B cell (primary cell): ENCODE data around the gene STOX2. TPM values are rescaled to one million over a fixed set of nuclear protein-coding genes. Genes with fewer than 3 reads are reported as not detected.

Experiments
- ATAC-seq: fragments of 200-7000 bp; cut with Tn5 transposase; one replicate; pipeline ENCODE4 v1.10.0; 2021; ENCODE audit warnings: low read depth, mild to moderate bottlenecking, moderate number of reproducible peaks, moderate library complexity
- CTCF ChIA-PET: fragments of 350-600 bp; sonication (Branson Sonifier 250); formaldehyde crosslinking; loops from one replicate; lab custom pipeline; 2021; ENCODE audit warnings: antibody characterized with exemption, inconsistent platforms; lab: Charles Lee
- POLR2A ChIA-PET: fragments of 350-600 bp; sonication (Branson Sonifier 250); formaldehyde crosslinking; loops from one replicate; lab custom pipeline; 2021; ENCODE audit warnings: antibody characterized with exemption; lab: Charles Lee
- DNase-seq: peaks from one replicate; pipeline ENCODE4 v3.0.0; 2013
- H2AFZ ChIP-seq: 2 replicates; pipeline ENCODE4 v1.6.1; 2012; ENCODE audit warnings: mild to moderate bottlenecking, low read depth, low read length; ENCODE audit not compliant: insufficient read depth, poor library complexity, severe bottlenecking
- H3K27ac ChIP-seq, 2 donors: 1 replicate in 1 of 2; 2 replicates in 1 of 2; pipeline ENCODE4 v1.5.1; 2012 to 2013; ENCODE audit warnings: low read length in 2 of 2, mild to moderate bottlenecking in 2 of 2, moderate library complexity in 1 of 2
- H3K27me3 ChIP-seq, 4 experiments: fragments of 200-600 bp in 1 of 4; sonication (generic) in 1 of 4; replicated peaks in 1 of 4; 1 replicate in 2 of 4; 2 replicates in 2 of 4; pipeline versions ENCODE4 v1.6.1 to v1.7.0; 2013 to 2016; ENCODE audit warnings: low read length in 3 of 4, mild to moderate bottlenecking in 2 of 4, mixed read lengths in 1 of 4, moderate library complexity in 1 of 4; ENCODE audit not compliant: insufficient read depth in 4 of 4, control insufficient read depth in 3 of 4; ENCODE audit errors: control extremely low read depth in 1 of 4
- H3K36me3 ChIP-seq, 2 experiments: replicated peaks in 1 of 2; 1 replicate in 1 of 2; 2 replicates in 1 of 2; pipeline versions ENCODE4 v1.6.1 to v1.7.1; 2013; ENCODE audit warnings: low read length in 1 of 2; ENCODE audit not compliant: insufficient read depth in 2 of 2, control insufficient read depth in 1 of 2; ENCODE audit errors: control extremely low read depth in 1 of 2, extremely low read depth in 1 of 2
- H3K4me1 ChIP-seq, 2 donors: fragments of 200-600 bp in 1 of 2; sonication (generic) in 1 of 2; 1 replicate in 1 of 2; 2 replicates in 1 of 2; pipeline versions ENCODE4 v1.5.1 to v1.6.1; 2013 to 2017; ENCODE audit warnings: low read length in 2 of 2; ENCODE audit not compliant: control insufficient read depth in 2 of 2, insufficient read depth in 2 of 2
- H3K4me2 ChIP-seq: replicated peaks from 2 replicates; pipeline ENCODE3; 2012; ENCODE audit warnings: mild to moderate bottlenecking, low read depth, low read length; ENCODE audit not compliant: poor library complexity, severe bottlenecking
- H3K4me3 ChIP-seq, 5 experiments: fragments of 200-600 bp in 1 of 5; sonication (generic) in 1 of 5; 1 replicate in 3 of 5; 2 replicates in 2 of 5; pipeline versions ENCODE4 v1.5.1 to v1.7.0; 2011 to 2016; ENCODE audit warnings: low read length in 4 of 5, mild to moderate bottlenecking in 4 of 5, low read depth in 2 of 5, control low read depth in 1 of 5, moderate library complexity in 1 of 5; ENCODE audit not compliant: insufficient read depth in 1 of 5; ENCODE audit errors: control extremely low read depth in 1 of 5, extremely low read depth in 1 of 5
- H3K79me2 ChIP-seq: fragments of 200-600 bp; sonication (generic); one replicate; pipeline ENCODE4 v1.6.0; 2016; ENCODE audit warnings: low read length; ENCODE audit not compliant: control insufficient read depth, insufficient read depth
- H3K9ac ChIP-seq: fragments of 200-600 bp; sonication (generic); 2 replicates; pipeline ENCODE4 v1.6.1; 2017; ENCODE audit warnings: mild to moderate bottlenecking, low read length, moderate library complexity
- H3K9me3 ChIP-seq, 3 donors: one replicate each; pipeline versions ENCODE4 v1.6.1 to v1.7.1; 2013; ENCODE audit warnings: low read length in 2 of 3; ENCODE audit not compliant: control insufficient read depth in 2 of 3, insufficient read depth in 1 of 3; ENCODE audit errors: control extremely low read depth in 1 of 3
- H4K20me1 ChIP-seq: 2 replicates; pipeline ENCODE4 v1.6.0; 2012; ENCODE audit warnings: mild to moderate bottlenecking, low read length; ENCODE audit not compliant: insufficient read depth, control insufficient read depth, poor library complexity, severe bottlenecking
- H3K27ac Mint-ChIP-seq: one replicate; pipeline ENCODE4 v1.8.0; 2021; ENCODE audit warnings: mixed read lengths
- H3K27me3 Mint-ChIP-seq: one replicate; pipeline ENCODE4 v1.8.0; 2021; ENCODE audit warnings: mixed read lengths
- H3K4me1 Mint-ChIP-seq: one replicate; pipeline ENCODE4 v1.8.0; 2021; ENCODE audit warnings: mixed read lengths
- H3K4me3 Mint-ChIP-seq: one replicate; pipeline ENCODE4 v1.8.0; 2021; ENCODE audit warnings: mixed read lengths
- H3K9me3 Mint-ChIP-seq: one replicate; pipeline ENCODE4 v1.8.0; 2022; ENCODE audit warnings: mixed read lengths; ENCODE audit not compliant: insufficient read depth
- EZH2 ChIP-seq: IDR thresholded peaks from 2 replicates; pipeline ENCODE4 v1.6.1; 2012; ENCODE audit warnings: borderline replicate concordance, low read depth, mild to moderate bottlenecking, moderate library complexity, low read length; ENCODE audit not compliant: insufficient read depth, poor library complexity, severe bottlenecking
- WGBS: methylation state at CpG from one replicate; pipeline ENCODE4 v1.1.5; 2013; ENCODE audit warnings: missing lambda C conversion rate; ENCODE audit not compliant: insufficient coverage; 5-methylcytosine and 5-hydroxymethylcytosine counted together
- intact Hi-C: fragments of 100-400 bp; cut with micrococcal nuclease; formaldehyde crosslinking; loops from one replicate; pipeline ENCODE4 v1.10.0; 2022
- polyA plus RNA-seq: library from polyadenylated mRNA; depleted of rRNA; stranded (reverse); fragments of >200 nt; gene quantifications from 2 replicates; pipeline ENCODE4 v1.2.3, GENCODE V29; 2012
- total RNA-seq, 2 donors: library from RNA; stranded (reverse); fragments of 120-200 nt in 1 of 2; gene quantifications; 1 replicate in 1 of 2; 2 replicates in 1 of 2; pipeline versions ENCODE4 v1.2.3 to v1.2.4, GENCODE V29; 2013 to 2022
- TF ChIP-seq, protein P1 (sequence below): fragments of 200-600 bp; IDR thresholded peaks from one replicate; pipeline ENCODE4 v1.8.0; 2022; ENCODE audit warnings: antibody characterized with exemption, mild to moderate bottlenecking

The STOX2 gene
- total and polyA plus RNA-seq, 2 donors (not counting 1 experiment from before 2014, with no cell fraction given), result under 0.01 TPM; not detected in 1

DNA sequence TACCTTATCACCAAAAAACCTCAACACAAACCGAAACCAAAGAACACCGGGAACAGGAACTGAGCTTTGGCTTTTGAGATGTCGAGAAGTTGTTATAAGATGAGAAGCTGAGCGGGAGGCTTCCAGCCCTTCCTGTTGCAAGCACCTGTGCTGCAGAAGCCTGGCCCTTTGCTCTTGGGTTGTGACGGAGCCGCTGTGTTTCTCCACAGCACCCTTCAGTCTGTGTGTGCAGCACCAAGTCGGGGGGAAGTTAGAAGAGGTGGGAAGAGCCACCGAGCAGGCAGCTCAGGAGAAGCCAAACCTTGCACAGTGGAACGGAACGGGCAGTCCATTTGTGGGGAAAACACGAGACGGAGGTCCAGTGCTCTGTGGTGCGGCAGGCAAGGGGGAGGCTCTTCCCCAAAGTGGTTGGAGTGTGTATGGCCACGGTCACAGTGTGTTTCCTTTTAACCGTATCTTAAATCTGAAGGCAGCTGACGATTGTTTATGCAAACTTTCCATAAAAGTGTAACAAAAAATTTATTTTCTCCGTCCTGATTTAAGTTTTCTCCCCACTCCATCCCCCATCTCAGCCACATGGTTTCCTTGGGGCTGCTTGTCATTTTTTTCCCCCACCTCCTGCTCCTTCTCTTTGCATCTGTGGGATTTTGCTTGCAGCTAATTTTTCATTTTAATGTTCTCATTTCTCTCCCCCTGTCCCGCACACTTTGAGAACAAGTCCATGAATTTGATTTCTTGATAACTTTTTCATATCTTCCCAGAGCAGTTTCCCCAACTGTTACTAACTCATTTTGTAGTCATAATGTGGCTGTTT, 123.7 kb downstream of the STOX2 start:
- peaks cover 0 to 5% (median 0%) of the 10 kb centered on the region in 4 experiments for H3K27me3 ChIP-seq
- no peaks in the 10 kb centered on the region for H3K9me3 Mint-ChIP-seq
- H3K4me3 Mint-ChIP-seq, result peak overlapping the region; percentile 71
- H2AFZ ChIP-seq, result peak overlapping the region; percentile 76
- no peaks in the 10 kb centered on the region for H3K36me3 ChIP-seq
- peaks cover 27% of the 10 kb centered on the region for H3K27me3 Mint-ChIP-seq
- H3K27ac ChIP-seq, result no peak overlapping the region
- peak overlapping the region in 4 of 5 experiments; percentile 2 to 48 (median 36) for H3K4me3 ChIP-seq
- TF ChIP-seq, protein P1, sequence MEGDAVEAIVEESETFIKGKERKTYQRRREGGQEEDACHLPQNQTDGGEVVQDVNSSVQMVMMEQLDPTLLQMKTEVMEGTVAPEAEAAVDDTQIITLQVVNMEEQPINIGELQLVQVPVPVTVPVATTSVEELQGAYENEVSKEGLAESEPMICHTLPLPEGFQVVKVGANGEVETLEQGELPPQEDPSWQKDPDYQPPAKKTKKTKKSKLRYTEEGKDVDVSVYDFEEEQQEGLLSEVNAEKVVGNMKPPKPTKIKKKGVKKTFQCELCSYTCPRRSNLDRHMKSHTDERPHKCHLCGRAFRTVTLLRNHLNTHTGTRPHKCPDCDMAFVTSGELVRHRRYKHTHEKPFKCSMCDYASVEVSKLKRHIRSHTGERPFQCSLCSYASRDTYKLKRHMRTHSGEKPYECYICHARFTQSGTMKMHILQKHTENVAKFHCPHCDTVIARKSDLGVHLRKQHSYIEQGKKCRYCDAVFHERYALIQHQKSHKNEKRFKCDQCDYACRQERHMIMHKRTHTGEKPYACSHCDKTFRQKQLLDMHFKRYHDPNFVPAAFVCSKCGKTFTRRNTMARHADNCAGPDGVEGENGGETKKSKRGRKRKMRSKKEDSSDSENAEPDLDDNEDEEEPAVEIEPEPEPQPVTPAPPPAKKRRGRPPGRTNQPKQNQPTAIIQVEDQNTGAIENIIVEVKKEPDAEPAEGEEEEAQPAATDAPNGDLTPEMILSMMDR, result no peak
- TF ChIP-seq EZH2, result no peak
- peak overlapping the region; percentile 71 for H3K4me2 ChIP-seq
- ATAC-seq (no peak), DNase-seq (peak; percentile 10)
- H3K4me1 Mint-ChIP-seq, result peaks cover 14% of the 10 kb centered on the region
- intact Hi-C loops, result no loop called here
- H4K20me1 ChIP-seq, result no peaks in the 10 kb centered on the region
- WGBS, result 2% methylated on average over 15 of the region's 18 CpGs
- ChIA-PET POLR2A (no interaction called here), CTCF (no interaction called here)
- H3K27ac Mint-ChIP-seq, result no peak overlapping the region
- H3K79me2 ChIP-seq, result no peaks in the 10 kb centered on the region
- peak overlapping the region; percentile 58 for H3K9ac ChIP-seq
- no peaks in the 10 kb centered on the region for H3K9me3 ChIP-seq
- peaks cover 13 to 15% of the 10 kb centered on the region in 2 donors for H3K4me1 ChIP-seq

DNA sequence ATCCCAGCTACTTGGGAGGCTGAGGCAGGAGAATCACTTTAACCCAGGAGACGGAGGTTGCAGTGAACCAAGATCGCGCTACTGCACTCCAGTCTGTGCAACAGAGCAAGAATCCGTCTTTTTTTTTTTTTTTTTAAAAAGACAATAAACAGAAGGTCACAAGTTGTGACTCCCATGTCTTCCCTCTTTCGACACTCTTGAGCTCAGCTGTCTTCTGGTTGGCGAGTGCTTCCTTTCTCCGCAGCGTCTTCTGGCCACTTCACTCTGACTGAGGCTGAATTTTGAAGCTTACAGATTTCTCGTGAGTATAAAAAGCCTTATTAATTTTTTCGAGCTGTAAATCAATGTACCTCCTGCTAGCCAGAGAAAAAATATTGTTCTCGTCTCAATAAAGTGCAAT, 124.9 kb downstream of the STOX2 start:
- ATAC-seq, result no peak
- Mint-ChIP-seq H3K27ac (no peak overlapping the region), H3K9me3 (no peaks in the 10 kb centered on the region), H3K4me1 (peaks cover 14% of the 10 kb centered on the region), H3K4me3 (no peak overlapping the region), H3K27me3 (peaks cover 31% of the 10 kb centered on the region)
- no peak for DNase-seq
- 80% methylated on average over 6 of the region's 11 CpGs for WGBS
- H4K20me1 ChIP-seq, result no peaks in the 10 kb centered on the region
- H3K27ac ChIP-seq, result no peak overlapping the region
- TF ChIP-seq EZH2, result no peak
- TF ChIP-seq, protein P1, result no peak
- H3K9me3 ChIP-seq, result no peaks in the 10 kb centered on the region
- H3K4me3 ChIP-seq, result no peak overlapping the region
- no peak overlapping the region for H3K9ac ChIP-seq
- ChIA-PET POLR2A (no interaction called here), CTCF (no interaction called here)
- no peak overlapping the region for H2AFZ ChIP-seq
- H3K79me2 ChIP-seq, result no peaks in the 10 kb centered on the region
- H3K4me1 ChIP-seq, result peaks cover 13 to 15% of the 10 kb centered on the region in 2 donors
- intact Hi-C loops, result no loop called here
- H3K27me3 ChIP-seq, result peaks cover 0 to 8% (median 2%) of the 10 kb centered on the region in 4 experiments
- H3K36me3 ChIP-seq, result no peaks in the 10 kb centered on the region
- no peak overlapping the region for H3K4me2 ChIP-seq
